ENCODE measurements around the gene GABBR2.

The GABBR2 gene

DNA sequence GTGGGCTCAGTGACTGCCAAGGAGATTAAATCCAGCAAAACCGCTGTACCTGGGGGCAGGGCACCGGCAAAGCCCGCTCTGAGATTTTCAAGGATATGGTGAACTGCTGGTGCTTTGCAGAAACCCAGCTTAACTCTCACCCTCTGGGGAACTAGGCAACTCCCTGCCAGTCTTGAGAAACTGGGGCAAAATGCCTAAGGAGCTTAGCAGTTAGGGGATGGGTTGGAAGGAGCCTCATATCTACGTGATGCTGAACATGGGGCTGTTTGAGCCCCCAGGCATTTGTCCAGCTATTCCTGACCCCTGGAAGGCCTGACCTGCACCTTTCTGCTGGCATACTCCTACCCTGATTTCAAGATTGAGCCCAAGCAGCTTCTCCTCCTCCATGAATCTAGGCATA is 344.6 kb downstream of the GABBR2 start:
- no peak overlapping the region for H3K4me3 ChIP-seq (ENCODE audit: low read depth, low read length)
- TF ChIP-seq, protein P1, sequence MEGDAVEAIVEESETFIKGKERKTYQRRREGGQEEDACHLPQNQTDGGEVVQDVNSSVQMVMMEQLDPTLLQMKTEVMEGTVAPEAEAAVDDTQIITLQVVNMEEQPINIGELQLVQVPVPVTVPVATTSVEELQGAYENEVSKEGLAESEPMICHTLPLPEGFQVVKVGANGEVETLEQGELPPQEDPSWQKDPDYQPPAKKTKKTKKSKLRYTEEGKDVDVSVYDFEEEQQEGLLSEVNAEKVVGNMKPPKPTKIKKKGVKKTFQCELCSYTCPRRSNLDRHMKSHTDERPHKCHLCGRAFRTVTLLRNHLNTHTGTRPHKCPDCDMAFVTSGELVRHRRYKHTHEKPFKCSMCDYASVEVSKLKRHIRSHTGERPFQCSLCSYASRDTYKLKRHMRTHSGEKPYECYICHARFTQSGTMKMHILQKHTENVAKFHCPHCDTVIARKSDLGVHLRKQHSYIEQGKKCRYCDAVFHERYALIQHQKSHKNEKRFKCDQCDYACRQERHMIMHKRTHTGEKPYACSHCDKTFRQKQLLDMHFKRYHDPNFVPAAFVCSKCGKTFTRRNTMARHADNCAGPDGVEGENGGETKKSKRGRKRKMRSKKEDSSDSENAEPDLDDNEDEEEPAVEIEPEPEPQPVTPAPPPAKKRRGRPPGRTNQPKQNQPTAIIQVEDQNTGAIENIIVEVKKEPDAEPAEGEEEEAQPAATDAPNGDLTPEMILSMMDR (conservative IDR thresholded peaks at IDR 0.05; ENCODE audit: low read depth, low read length) = no peak
- DNase-seq (ENCODE audit: low read depth) = no peak

DNA sequence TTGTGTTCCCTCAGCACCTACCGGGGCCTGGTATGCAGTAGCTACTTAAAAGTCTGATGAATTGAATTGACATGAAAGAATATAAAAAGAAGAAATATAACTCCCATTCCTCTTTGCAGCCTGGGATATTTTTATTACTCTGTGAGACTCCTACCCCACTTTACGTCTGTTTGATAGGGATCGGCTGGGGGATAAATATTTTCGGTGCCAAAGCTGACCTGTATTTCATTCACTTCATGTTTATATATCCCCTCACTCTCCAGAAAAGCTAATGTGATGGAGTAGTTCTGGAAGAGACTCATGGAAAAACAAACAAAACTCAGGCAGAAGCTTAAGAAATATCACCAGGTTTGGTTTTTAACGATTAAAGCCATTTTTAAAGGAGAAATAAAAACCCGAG is 345.1 kb downstream of the GABBR2 start:
- H3K4me3 ChIP-seq (ENCODE audit: low read depth, low read length) = no peak overlapping the region
- no peak for DNase-seq (ENCODE audit: low read depth)
- TF ChIP-seq, protein P1 (conservative IDR thresholded peaks at IDR 0.05; ENCODE audit: low read depth, low read length) = no peak

DNA sequence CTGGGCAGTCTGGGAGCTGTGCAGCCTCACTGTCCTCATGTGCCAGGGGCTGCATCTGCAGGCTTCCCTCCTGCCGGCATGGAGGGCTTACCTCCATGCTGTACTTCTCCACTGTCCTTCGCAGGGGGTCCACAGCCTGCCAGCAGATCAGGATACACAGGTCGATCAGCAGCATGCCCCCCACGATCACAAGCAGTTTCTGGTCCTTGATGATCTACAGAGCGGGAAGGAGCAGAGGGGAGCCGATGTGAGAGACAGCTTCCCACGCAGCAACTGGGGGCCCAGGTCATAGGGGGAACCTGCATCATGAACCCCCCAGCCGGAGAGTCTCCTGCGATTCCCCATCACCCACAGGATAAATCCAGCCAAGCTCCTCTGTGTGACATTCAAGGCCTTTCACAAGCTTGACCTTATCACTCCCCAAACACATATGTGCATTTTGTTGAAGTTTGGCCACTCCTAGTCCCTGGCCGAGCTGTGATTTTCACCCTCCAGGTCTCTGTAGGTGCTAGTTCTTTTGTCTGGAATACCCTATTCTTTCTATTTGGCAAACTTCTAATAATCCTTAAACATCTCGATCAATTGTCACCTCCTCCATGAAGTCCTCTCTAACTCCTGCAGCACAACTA is 346.0 kb downstream of the GABBR2 start:
- TF ChIP-seq, protein P1 (conservative IDR thresholded peaks at IDR 0.05; ENCODE audit: low read depth, low read length) = no peak
- H3K4me3 ChIP-seq (ENCODE audit: low read depth, low read length) = no peak overlapping the region
- no peak for DNase-seq (ENCODE audit: low read depth)

DNA sequence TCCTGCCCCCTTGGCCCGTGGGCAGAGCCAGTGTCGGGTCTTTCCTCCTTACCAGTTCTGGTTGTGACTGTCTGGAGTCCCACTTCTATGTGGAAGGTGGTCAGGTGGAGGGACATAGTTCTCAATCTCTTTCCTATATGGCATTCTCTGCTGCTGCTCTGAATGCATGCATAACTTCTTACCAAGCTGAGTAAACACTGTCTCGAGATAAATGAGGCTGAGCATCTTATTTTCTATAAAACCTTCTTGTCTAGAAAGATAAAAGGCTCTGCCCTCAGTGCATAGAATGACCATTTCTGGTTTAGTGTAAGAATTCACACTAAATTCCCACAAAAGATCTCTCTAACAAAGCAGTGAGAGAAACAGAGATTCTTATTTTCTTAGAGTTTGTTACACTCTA is 347.1 kb downstream of the GABBR2 start:
- TF ChIP-seq, protein P1 (conservative IDR thresholded peaks at IDR 0.05; ENCODE audit: low read depth, low read length) = no peak
- DNase-seq (ENCODE audit: low read depth) = no peak
- no peak overlapping the region for H3K4me3 ChIP-seq (ENCODE audit: low read depth, low read length)

DNA sequence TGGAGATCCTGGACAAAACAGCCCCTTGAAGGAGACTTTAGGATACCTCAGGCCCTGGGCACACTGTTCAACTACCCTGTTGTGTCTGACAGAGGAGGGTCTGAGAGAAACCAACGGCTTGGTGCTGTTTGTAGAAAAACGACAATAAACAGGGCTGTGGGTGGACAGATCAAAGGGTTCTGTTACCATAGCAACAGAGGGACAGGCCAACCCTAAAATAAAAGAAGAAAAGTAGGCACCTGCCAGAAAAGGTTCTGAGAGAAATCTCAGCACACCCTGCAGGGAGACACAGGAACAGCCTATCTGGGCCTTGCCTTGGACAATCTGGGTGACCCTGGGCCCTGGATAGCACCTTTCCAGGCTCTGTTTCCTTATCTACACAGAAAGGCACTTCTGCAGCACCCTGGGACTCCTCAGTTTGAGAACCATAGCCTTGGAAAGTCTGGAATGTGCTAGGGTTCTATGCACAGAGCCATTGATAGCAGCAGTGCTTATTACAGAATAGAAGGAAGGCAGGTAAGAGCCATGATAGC is 348.5 kb downstream of the GABBR2 start:
- TF ChIP-seq, protein P1 (conservative IDR thresholded peaks at IDR 0.05; ENCODE audit: low read depth, low read length) = no peak
- no peak for DNase-seq (ENCODE audit: low read depth)
- H3K4me3 ChIP-seq (ENCODE audit: low read depth, low read length) = no peak overlapping the region

DNA sequence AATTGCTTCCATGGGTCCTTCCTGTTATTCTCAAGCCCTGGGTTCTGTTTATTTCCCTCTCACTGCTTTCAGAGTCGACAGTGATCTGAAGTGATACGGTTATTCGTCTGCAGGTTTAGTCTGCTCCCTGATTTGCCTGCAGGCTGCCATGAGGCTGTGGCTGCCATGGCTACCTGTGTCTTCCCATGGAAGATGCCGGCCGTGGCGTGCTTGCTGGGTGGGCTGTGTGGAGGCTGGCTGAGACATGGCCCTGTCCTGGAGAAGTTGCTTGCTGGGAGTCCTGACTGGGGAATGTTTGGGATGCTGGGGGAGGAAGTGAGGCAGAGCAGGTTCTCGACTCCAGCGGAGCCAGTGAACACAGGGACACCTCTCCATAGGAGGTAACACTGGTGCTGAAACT is 349.2 kb downstream of the GABBR2 start:
- TF ChIP-seq, protein P1 (conservative IDR thresholded peaks at IDR 0.05; ENCODE audit: low read depth, low read length) = no peak
- H3K4me3 ChIP-seq (ENCODE audit: low read depth, low read length) = no peak overlapping the region
- no peak for DNase-seq (ENCODE audit: low read depth)

DNA sequence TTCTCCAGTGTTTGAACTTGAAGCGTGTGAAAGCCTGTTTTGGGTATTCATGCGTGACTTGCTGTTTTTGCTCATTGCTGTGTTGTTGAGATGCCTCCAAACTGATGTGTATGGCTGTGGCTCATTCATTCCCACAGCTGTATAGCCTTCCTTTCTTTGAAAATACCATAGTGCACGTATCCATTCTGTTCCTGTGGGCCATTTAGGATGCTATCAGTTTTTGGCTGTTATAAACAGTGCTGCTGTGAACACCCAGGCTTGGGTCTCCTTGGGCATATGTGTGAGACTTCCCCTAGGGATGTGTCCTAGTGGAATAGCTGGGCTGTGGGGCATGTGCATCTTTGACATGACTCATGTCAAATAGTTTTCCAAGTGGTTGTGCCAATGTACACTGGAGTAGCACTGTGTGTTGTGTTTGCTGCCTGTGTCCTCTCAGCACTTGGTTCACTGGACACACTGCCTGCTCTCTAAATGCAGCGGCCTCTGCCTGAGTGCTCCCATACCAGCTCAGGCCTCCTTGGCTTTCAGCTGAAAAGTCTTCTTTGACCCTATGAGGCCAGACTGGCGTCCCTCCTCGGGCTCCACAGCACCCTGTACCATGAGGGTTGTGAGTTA is 350.7 kb downstream of the GABBR2 start:
- no peak overlapping the region for H3K4me3 ChIP-seq (ENCODE audit: low read depth, low read length)
- TF ChIP-seq, protein P1 (conservative IDR thresholded peaks at IDR 0.05; ENCODE audit: low read depth, low read length) = no peak
- DNase-seq (ENCODE audit: low read depth) = peak; percentile 43
